NB4 (cell line): ENCODE results near the gene PRPF19.

Experiments used
- POLR2A ChIP-seq: IDR thresholded peaks from 2 replicates; pipeline ENCODE4 v1.6.1; 2011; ENCODE audit warnings: mild to moderate bottlenecking; ENCODE audit not compliant: insufficient read length; ENCODE audit errors: extremely low read depth
- TF ChIP-seq, protein P1 (sequence below): IDR thresholded peaks from one replicate; pipeline ENCODE4 v1.5.1; 2012; ENCODE audit warnings: low read depth, low read length
- TF ChIP-seq, protein P2 (sequence below): IDR thresholded peaks from 2 replicates; pipeline ENCODE4 v1.6.1; 2011; ENCODE audit warnings: low read depth, low read length

DNA sequence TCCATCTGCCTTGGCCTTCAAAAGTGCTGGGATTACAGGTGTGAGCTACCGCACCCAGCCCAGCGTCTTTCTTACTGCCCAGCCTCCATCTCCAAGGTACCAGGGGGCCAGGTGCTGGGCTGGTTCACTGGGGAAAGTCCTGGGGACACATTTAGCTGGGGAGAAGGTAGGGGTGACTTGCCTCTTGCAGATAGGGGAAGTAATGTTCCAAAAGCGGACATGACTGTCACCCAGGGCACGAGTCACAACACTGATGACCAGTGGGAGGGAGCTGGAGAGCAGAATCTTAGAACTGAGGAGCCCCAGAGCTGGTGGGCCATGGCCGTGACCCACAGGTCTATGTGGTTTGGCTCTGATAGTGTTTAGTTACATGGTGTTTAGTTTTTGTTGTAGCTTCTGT lies 48.0 kb upstream of the PRPF19 start:
- no peak for TF ChIP-seq POLR2A
- TF ChIP-seq, protein P1, sequence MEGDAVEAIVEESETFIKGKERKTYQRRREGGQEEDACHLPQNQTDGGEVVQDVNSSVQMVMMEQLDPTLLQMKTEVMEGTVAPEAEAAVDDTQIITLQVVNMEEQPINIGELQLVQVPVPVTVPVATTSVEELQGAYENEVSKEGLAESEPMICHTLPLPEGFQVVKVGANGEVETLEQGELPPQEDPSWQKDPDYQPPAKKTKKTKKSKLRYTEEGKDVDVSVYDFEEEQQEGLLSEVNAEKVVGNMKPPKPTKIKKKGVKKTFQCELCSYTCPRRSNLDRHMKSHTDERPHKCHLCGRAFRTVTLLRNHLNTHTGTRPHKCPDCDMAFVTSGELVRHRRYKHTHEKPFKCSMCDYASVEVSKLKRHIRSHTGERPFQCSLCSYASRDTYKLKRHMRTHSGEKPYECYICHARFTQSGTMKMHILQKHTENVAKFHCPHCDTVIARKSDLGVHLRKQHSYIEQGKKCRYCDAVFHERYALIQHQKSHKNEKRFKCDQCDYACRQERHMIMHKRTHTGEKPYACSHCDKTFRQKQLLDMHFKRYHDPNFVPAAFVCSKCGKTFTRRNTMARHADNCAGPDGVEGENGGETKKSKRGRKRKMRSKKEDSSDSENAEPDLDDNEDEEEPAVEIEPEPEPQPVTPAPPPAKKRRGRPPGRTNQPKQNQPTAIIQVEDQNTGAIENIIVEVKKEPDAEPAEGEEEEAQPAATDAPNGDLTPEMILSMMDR, result no peak
- TF ChIP-seq, protein P2, sequence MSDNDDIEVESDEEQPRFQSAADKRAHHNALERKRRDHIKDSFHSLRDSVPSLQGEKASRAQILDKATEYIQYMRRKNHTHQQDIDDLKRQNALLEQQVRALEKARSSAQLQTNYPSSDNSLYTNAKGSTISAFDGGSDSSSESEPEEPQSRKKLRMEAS, result no peak
